ENCODE measurements around the gene OSMR.

DNA sequence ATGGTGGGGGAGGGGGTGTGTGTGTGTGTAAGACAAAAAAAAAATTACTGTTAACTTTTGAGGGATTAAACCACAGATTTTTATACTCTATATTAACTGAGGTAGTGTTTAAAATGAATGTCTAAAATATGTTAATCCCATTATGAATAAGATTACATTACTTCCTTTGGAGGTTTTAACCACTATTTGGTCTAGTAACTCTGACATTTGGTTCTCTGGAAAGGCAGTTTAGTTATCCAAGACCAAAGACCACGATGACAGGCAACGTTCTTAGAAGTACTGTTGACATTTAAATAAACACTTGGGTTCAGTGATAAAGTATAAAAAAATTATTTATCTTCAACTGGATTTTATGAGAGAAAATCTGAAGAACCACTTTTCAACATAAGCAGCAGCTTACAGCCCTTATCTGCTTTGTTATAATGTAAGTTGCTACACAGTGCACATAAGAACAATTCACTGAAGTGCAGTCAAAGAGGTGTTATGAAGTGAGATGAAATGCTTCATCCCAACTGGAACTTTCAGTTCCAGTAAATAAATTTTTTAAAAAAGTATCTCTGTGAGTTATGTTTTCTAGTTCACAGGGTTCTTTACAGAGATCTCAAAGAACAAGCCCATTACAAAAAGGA lies 94.5 kb downstream of the OSMR start:
- no peak for TF ChIP-seq SMC3 (IDR thresholded peaks at IDR 0.05; ENCODE audit: low read depth, low read length)
- TF ChIP-seq YY1 (IDR thresholded peaks at IDR 0.05; ENCODE audit: low read depth): no peak
- no peak for TF ChIP-seq JUND (IDR thresholded peaks at IDR 0.05)
- TF ChIP-seq, protein P1, sequence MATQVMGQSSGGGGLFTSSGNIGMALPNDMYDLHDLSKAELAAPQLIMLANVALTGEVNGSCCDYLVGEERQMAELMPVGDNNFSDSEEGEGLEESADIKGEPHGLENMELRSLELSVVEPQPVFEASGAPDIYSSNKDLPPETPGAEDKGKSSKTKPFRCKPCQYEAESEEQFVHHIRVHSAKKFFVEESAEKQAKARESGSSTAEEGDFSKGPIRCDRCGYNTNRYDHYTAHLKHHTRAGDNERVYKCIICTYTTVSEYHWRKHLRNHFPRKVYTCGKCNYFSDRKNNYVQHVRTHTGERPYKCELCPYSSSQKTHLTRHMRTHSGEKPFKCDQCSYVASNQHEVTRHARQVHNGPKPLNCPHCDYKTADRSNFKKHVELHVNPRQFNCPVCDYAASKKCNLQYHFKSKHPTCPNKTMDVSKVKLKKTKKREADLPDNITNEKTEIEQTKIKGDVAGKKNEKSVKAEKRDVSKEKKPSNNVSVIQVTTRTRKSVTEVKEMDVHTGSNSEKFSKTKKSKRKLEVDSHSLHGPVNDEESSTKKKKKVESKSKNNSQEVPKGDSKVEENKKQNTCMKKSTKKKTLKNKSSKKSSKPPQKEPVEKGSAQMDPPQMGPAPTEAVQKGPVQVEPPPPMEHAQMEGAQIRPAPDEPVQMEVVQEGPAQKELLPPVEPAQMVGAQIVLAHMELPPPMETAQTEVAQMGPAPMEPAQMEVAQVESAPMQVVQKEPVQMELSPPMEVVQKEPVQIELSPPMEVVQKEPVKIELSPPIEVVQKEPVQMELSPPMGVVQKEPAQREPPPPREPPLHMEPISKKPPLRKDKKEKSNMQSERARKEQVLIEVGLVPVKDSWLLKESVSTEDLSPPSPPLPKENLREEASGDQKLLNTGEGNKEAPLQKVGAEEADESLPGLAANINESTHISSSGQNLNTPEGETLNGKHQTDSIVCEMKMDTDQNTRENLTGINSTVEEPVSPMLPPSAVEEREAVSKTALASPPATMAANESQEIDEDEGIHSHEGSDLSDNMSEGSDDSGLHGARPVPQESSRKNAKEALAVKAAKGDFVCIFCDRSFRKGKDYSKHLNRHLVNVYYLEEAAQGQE (IDR thresholded peaks at IDR 0.05; ENCODE audit: low read depth, low read length): no peak

Data from SK-N-SH (cell line).